IPS DF 19.7 (cell line): ENCODE data around the gene KCNJ14.

ENCODE experiments used
- DNase-seq: peaks from one replicate; pipeline ENCODE4 v3.0.0-alpha.2; 2013; ENCODE audit warnings: low read depth, low spot score

Gene KCNJ14

GRCh38 chr19:48507911-48508439 lies 52.6 kb downstream of the KCNJ14 start:
- DNase-seq, result no peak

GRCh38 chr19:48508729-48509411 lies 53.5 kb downstream of the KCNJ14 start:
- no peak for DNase-seq

- DNase-seq, result no peak
These were observed 54.3 kb downstream of the KCNJ14 start for GRCh38 chr19:48509467-48510194.

GRCh38 chr19:48510421-48511268 lies 55.3 kb downstream of the KCNJ14 start:
- DNase-seq, result peak; percentile 59

GRCh38 chr19:48511321-48511731 lies 56.0 kb downstream of the KCNJ14 start:
- DNase-seq, result no peak

- DNase-seq, result no peak
These were observed 56.6 kb downstream of the KCNJ14 start, which contains the start of gene LMTK3 for GRCh38 chr19:48511800-48512503. Gene LMTK3 (minus strand): TSS chr19:48511835. CDS start chr19:48511576, 259 bp downstream.

- no peak for DNase-seq
These were observed 57.3 kb downstream of the KCNJ14 start for GRCh38 chr19:48512504-48513288.

GRCh38 chr19:48513289-48514122 lies 58.1 kb downstream of the KCNJ14 start:
- DNase-seq, result peak; percentile 89

- DNase-seq, result no peak
These were observed 58.7 kb downstream of the KCNJ14 start for GRCh38 chr19:48514123-48514458.

GRCh38 chr19:48516536-48516935 lies 61.2 kb downstream of the KCNJ14 start:
- DNase-seq, result no peak
